HG03521 (cell line): ENCODE results near the gene ARMC10.
"Not testable (repeated sequence)": the region's sequence is repeated elsewhere in the genome, so short reads cannot be mapped to it uniquely, and the experiment has no call there.

Source experiments
- ATAC-seq: cut with Tn5 transposase; IDR thresholded peaks from one replicate; pipeline ENCODE4 v1.9.1; 2021; ENCODE audit warnings: mild to moderate bottlenecking, moderate library complexity; ENCODE audit not compliant: unreplicated experiment

The ARMC10 gene

DNA sequence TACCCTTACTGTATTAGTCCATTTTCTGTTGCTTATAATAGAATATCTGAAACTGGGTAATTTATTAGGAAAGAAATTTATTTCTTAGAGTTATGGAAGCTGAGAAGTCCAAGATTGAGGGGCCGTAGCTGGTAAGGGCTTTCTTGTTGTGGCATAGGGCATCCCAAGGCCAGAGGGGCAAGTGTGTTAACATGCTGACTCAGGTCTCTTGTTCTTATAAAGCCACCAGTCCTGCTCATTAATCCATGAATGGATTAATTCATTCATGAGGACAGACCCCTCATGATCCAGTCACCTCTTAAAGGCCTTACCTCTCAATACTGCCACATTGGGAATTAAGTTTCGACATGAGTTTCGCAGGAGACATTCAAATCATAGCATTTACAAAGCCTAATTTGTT is 2.4 kb downstream of the ARMC10 start:
- ATAC-seq = no peak

DNA sequence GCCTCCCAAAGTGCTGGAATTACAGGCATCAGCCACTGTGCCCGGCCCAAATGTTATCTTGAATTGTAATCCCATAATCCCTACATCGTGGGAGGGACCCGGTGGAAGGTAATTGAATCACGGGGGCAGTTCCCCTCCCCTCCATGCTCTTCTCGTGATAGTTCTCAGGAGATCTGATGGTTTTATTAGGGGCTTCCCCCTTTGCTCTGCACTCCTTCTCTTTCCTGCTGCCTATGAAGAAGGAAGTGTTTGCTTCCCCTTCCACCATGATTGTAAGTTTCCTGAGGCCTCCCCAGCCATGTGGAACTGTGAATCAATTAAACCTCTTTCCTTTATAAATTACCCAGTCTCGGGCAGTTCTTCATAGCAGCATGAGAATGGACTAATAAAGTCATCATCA is 3.3 kb downstream of the ARMC10 start:
- ATAC-seq = not testable (repeated sequence)

DNA sequence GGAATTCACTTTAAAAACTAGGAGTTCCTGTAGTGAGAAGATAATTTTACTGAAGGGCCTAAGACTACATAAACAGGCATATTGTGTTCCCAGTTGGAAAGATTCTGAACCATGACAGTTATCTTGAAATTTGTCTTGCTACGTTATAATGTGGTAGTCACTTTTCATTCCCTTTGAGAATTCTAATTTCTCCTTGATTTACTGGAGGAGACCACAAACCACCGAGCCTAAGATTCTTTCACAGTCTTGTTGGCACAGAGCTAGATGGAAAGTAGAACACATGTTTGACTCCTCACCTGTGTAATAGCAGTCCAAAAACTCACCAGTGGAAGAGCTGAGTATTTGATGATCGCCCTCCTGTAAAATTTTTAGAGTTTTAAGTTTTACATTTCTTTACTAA is 4.9 kb downstream of the ARMC10 start:
- no peak for ATAC-seq

DNA sequence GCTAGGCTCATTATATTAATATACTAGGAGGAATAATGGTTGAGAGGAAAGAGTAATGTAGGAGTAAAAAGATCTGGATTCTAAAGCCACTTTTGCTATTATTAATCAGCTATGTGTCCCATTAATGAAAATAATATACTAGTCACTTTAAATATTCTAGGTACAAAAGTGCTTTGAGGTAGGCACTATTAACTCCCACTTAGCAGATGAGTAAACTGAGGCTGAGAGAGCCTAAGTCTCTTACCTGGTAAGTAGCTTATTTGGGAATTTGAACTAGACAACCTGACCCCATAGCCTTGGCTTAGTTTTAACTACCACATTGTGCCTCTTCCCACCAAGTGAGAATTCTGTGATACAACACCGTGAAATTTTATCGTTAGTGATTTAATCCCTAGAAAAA is 6.0 kb downstream of the ARMC10 start:
- no peak for ATAC-seq

DNA sequence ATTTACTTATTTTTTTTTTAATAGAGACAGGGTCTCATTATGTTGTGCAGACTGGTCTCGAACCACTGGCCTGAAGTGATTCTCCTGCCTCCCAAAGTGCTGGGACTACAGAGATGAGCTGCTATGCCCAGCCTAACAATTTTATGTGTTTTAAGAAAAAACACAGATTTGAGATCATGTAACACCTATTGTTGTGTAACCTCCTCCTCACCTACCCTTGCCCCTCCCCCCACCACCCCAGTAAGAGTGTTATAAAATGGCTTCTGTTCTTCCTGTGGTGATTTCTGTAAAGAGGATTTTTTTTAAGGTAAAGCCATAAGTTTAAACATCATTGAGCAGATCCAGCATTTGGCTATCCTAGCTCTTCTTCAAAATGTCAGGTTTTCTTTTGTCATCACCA is 7.6 kb downstream of the ARMC10 start:
- ATAC-seq = no peak

DNA sequence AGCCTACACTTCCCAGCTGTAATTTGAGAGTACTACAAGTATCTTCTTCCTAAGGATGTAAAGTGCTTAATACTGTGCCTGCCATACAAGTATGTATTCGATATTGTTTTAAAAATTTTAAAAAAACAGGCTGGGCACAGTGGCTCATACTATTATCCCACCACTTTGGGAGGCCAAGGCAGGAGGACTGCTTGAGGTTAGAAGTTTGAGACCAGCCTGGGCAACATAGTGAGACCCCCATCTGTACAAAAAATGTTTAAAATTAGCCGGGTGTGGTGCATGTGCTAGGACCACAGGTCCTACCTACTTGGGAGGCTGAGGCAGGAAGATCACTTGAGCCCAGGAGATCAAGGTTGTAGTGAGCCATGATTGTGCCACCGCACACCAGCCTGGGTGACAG is 8.3 kb downstream of the ARMC10 start:
- ATAC-seq = no peak

DNA sequence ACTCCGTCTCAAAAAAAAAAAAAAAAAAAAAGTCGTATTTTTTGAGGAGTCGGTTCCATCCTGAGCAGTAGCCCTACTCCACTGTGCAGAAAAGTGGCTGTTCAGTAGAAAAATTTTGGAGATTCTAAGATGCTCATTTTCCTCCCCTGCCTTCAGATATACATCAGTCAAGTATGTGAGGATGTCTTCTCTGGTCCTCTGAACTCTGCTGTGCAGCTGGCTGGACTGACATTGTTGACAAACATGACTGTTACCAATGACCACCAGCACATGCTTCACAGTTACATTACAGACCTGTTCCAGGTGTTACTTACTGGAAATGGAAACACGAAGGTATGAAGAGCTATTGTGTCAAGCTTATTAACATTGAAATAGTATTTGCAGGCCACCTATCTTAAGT is 17.4 kb downstream of the ARMC10 start:
- not testable (repeated sequence) for ATAC-seq

DNA sequence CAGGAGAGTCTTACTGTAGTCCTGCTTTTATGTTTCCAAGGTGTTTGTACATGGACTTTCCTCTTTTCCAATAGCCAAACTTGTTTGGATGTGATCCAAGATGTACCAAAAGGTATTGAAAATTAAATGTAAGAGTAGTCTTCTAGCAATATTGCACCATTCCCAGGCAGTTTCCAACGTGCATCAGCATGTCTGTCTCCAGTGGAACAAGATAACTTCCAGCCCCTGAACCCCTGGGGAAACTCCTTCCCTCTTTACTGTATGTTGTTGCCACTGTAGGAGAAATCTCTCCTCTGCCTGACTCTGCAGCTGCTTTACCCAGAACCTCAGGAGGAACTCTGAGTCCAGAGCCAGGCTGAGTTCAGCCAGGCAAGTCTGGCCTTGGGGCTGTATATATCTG is 18.5 kb downstream of the ARMC10 start:
- ATAC-seq = no peak

DNA sequence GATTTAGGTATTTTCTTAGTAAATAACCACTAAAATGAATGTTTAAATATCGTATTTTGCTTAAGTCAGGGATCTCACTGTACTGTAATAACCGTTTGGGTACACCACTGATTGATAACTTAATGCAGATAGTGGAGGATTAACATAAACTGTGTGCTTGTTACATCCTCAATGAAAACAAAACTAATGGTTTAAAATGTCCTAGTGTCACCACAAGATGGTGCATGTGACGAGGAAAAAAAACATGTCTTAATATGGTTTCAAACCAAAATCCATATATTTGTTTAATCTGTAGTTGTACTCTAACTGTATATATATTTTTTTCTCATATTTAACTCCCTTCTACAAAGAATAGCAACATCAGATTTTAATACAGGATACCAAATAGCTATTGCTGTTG is 19.2 kb downstream of the ARMC10 start:
- no peak for ATAC-seq

DNA sequence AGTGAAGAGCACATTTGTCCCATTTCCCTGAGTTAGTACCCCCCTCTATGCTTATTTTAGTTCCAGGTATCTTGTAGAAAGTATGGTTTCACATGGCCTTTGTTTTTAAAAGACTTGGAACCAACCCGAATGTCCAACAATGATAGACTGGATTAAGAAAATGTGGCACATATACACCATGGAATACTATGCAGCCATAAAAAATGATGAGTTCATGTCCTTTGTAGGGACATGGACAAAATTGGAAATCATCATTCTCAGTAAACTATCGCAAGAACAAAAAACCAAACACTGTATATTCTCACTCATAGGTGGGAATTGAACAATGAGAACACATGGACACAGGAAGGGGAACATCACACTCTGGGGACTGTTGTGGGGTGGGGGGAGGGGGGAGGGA is 20.6 kb downstream of the ARMC10 start:
- not testable (repeated sequence) for ATAC-seq

DNA sequence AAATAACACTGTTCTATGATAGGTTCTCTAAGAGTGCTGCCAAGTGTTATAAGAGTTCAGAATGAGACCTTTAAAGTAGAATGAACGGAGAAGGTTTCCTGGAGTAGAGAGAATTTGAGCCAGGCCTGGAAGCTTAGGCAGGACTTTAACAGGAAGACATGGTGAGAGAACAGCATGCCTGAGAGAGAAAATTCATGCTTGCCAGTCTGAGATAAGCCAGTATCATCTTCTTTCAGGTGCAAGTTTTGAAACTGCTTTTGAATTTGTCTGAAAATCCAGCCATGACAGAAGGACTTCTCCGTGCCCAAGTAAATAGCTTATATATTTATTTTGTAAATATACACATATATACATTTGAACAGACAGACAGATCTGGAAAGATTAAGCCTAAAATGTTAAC is 22.1 kb downstream of the ARMC10 start:
- ATAC-seq = no peak

DNA sequence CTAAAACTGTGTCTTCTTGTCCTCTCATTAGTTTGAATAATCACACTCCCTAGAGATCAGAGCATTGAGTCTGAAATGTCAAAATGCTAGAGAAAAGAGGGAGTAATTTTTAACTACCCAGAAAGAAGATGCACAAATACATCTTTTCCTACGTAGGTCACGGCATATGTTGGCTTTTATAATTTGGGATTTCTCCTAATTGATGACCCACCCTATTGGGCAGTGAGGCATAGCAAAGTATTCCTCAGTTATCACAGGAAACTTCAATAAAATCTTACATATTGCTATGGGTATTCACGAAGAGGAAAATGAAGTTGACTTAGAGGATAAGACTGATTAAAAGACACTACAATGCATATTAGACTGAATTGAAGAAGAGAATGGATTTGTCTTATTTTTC is 25.4 kb downstream of the ARMC10 start:
- no peak for ATAC-seq

DNA sequence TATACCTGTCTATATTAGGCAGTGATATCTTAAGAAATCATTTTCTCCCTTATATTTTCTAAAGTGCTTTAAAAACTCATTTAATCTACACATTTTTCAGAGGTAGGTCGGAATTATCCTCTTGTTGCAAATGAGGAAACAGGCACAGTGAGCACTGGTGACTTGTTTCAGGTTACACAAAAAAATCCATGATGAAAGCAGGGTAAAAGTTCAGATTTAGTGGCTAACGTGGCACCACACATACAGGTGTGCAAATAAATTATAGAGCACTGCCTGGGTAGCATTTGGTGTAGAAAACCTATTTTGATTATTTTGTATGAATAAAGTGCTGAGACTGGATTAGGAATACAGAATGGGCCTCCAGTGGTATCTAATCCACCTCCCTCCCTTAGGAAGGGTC is 26.6 kb downstream of the ARMC10 start:
- ATAC-seq = no peak

DNA sequence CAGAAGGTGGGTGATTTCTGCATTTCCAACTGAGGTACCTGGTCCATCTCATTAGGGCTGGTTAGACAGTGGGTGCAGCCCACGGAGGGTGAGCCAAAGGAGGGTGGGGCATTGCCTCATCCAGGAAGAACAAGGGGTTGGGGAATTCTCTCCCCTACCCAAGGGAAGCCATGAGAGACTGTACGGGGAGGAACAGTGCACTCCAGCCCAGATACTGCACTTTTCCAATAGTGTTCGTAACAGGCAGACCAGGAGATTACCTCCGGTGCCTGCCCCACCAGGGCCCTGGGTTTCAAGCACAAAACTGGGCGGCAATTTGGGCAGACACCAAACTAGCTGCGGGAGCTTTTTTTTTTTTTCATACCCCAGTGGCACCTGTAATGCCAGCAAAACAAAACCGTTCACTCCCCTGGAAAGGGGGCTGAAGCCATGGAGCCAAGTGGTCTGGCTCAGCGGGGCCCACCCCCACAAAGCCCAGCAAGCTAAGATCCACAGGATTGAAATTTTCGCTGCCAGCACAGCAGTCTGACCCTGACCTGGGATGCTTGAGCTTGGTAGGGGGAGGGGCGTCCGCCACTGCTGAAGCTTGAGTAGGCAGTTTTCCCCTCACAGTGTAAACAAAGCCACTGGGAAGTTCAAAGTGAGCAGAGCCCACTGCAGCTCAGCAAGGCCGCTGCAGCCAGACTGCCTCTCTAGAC is 31.2 kb downstream of the ARMC10 start:
- ATAC-seq = no peak

DNA sequence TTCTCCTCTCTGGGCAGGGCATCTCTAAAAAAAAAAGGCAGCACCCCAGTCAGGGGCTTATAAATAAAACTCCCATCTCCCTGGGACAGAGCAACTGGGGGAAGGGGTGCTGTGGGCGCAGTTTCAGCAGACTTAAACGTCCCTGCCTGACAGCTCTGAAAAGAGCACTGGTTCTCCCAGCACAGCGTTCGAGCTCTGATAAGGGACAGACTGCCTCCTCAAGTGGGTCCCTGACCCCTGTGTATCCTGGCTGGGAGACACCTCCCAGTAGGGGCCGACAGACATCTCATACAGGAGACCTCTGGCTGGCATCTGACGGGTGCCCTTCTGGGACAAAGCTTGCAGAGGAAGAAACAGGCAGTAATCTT is 31.7 kb downstream of the ARMC10 start:
- not testable (repeated sequence) for ATAC-seq

DNA sequence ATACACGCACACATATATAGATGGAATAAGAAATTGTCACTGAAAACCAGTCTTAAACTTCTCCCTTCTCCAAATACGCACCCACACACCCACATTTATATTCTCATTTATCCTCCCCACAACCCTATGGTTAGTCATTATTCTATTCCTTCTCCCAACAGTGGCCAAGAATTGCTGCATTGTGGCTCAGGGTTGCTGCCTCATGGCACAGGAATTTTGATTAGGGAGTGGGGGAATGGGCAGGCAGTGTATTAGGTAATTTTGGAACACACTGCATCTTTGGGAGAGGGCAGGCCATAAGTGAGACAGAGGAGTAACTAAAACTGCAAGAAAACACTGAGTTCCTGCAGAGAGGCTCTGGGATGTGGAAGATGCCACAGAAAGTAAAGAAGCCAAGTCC is 38.2 kb downstream of the ARMC10 start:
- no peak for ATAC-seq

DNA sequence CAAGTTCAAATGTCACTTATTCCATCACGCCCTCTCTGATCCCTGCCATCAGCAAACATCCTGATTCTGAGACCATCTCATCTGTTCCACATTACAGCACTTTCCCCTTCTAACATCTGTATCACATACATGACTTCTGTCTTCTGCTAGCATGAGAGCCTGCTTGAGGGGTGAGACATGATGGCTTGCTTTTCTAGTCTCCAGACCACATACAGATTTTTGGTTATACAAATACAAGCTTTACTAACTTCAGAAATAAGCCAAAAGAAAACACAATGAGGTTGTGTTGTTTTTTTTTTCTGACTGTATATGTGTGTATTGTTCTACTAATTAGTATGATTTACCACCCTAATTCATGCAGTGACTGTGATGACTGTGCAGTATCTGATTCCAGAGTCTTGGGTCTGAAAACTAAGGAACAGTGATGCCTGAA is 39.7 kb downstream of the ARMC10 start:
- no peak for ATAC-seq

DNA sequence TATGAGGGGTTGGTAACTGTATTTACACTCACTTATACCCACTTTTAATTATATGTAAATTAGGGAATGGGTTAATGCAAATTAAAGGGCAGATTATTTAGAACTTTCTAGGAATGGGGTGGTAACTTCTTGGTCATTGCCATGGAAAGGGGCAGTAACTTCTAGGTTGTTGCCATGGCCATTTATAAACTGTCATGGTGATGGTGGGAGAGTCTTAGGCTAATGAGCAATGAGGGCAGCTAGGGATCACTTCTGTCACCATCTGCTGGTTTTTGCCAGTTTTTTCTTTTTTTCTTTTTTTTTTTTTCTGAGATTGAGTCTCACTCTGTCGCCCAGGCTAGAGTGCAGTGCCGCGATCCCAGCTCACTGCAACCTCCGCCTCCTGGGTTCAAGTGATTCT is 40.8 kb downstream of the ARMC10 start:
- ATAC-seq = no peak

DNA sequence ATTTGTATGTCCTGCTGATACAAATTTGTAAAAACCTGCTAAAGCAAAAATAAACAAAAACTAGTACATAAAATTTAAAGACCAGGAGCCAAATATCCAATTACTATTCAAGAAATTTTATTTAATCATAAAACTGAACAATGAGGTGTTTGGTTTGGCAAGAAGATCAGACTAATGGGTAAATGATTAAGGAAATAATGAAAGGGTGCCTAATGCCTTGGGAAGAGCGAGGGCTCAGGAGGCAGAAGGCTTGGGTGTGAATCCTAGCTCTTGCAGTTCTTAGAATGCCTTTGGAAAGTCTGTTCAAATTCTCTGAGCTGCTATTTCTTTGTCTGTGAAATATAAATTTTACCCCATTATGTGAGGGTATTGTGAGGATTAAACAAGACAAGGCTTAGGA is 41.6 kb downstream of the ARMC10 start:
- ATAC-seq = no peak

DNA sequence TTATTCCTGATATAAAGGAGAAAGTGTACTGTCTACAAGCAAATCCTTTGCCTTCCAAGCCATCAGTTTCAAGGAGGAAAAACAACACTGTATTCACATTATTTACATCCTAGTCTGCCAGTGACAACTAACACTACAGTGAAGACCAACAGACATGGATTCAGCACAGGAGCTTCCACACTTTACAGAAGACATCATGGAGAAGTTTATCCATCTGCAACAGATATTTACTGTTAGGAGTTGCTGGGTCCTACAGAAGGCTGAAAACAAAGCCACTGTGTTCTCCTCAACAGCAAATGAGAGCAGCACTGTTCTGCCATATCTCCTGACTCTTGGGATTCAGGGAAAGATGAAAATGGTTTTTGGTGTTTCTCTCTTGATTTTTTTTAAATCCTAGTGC is 42.1 kb downstream of the ARMC10 start:
- ATAC-seq = no peak

DNA sequence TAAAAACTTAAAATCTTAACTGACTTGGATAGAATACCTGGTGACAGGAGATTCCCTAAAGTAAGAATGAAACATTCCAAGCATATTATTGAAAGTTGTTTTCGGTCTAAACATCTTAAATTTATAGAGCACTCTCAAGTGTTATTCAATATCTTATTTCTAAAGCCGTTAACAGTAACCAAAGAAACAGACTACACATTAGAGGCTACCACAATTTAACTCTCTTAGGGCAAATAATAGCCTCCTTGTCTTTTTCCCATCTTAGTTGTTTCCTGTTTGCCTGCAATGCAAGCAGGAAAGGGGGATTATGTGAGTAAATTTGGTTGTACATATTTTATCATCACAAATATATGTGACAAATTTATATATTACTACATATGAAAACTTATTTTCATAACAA is 42.5 kb downstream of the ARMC10 start:
- no peak for ATAC-seq

DNA sequence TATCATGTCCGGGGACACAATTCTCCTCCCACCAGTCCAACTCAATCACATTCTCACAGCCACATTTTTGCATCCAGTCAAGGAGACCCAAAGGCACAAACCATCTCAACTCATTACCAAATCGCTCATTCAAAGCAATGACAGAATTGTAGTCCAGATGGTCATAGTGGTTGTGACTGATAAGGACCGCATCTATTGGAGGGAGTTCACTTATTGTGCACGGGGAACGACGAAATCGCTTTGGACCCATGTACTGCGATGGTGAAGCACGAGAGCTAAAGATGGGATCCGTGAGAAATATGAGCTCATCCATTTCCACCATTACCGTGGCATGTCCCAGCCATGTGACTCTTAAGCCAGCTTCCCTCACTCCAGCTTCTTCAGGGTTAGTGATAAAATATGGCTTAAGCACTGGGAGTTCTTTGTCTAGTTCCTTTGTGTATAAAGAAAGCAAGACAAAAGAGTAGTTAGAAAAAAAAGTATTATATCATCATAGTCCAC is 44.9 kb downstream of the ARMC10 start:
- ATAC-seq = no peak

DNA sequence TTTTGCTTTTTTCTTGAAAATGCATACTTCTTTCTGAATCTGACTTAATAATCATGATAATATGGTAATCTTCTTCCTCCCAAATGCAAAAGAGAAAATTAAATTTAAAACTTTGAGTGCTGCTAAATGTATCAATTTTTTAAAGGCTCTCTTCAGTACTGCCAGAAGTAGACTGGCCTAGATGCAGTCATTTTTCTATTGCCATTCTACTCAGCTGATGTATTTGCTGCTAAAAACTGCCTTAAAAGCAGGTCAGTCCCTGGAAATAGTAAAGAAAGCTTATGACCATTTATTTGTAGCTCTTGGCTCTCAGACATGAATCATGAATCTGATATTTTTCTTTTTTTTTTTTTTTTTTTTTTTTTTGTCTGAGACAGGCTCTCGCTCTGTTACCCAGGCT is 45.4 kb downstream of the ARMC10 start:
- ATAC-seq = no peak
